NCI-H187 (cell line): ENCODE measurements around the gene ANO10.

ENCODE experiments used
- DNase-seq, 2 experiments: peaks; one replicate each; lab custom pipeline; 2025; lab: John Stamatoyannopoulos, UW

ANO10 gene

DNA sequence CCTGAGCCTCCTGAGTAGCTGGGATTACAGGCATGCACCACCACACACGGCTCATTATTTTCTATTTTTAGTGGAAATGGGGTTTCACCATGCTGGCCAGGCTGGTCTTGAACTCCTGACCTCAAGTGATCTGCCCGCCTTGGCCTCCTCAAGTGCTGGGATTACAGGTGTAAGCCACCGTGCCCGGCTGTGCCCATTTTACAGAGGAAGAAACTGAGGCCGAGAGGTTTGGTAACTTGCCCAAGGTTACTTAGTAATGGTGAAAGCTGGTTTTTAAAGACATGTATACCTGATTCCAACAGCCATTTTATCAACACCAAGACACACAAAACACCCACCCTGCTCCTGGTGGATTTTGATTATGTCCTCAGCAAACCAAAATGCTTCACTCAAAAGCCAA is 206.7 kb downstream of the ANO10 start:
- no peak for DNase-seq

DNA sequence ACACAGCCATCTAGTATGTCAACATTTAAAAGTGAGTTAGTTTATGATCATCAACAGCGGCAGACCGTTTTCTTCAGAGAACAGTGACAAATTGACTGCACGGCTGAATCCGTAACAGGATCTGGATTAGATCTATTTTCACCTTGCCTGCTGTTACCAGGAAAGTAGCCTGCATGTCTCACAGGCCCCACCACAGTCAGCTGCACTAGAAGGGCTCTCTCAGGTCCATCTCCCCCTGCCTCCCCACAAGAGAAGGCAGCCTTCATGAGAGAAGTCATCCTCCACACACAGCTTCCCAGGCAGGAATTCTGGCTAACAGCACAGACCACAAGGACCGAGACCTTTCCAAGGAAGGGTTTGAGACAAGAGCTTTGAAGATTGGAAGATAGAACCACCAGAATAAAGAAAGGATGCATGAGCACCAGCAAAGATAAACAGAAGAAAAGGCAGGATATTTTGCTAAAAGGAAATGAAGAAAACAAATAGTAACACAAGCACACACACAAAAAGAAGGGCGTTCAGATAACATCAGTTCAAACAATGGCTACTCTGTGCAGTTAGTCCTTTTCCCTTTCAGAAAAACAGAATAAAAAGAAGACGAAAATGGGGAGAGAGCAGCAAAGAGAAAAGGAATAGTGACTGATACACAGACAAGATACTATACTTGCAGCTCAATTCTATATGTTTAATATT is 208.0 kb downstream of the ANO10 start:
- no peak for DNase-seq

DNA sequence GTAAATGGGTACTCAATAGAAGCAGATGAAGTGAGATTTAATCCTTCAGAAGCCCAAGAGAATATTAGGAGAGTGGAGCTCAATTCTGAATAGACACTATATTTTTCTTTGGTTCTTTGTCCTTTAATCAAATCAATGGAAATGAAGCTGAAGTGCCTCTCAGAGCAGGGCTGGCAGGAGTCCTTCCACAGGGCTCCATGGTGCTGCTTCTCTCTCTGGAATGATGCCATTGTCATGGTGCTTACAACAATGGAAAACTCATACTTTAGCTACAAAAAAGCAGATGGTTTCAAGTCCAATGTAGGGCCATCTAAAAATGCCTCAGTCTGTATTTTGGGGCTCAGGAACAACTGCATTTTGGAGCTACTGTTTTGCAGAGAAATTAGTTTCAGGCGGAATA is 210.4 kb downstream of the ANO10 start:
- DNase-seq, result no peak

DNA sequence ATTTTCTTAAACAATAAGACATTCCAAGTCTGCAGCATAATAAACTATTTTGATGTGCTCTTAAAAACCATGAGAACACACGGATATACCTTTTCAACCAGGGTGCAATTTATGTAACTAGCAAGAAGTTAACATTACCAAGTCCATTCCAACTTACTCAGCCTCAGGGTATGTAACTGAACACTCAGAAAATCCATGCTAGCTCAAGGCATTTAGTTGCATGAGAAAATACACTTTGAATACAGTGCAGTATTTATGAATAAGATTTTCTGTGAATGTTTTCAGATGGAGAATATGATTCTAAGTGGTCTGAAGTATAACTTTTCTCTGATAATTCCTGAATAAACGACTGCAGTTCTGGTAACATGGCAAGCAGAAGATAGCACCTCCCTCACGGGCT is 211.2 kb downstream of the ANO10 start:
- DNase-seq, result no peak

DNA sequence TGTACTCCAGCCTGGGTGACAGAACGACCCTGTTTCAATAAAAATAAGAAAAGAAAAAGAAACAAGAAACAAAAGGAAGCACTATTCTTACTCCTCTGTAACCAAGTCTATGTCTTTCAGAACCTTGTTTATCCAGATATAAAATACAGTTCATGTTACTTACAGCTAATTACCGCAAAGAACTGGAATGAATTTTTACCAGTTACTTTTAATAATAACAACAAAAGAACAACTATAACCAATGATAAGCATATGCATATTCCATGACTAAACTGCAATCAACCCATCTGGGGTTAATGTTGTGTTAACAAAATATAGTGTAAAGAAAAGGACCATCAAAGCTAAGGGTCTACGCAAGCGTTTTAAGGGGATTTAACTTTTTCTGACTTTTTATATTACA is 212.3 kb downstream of the ANO10 start:
- DNase-seq, result no peak

DNA sequence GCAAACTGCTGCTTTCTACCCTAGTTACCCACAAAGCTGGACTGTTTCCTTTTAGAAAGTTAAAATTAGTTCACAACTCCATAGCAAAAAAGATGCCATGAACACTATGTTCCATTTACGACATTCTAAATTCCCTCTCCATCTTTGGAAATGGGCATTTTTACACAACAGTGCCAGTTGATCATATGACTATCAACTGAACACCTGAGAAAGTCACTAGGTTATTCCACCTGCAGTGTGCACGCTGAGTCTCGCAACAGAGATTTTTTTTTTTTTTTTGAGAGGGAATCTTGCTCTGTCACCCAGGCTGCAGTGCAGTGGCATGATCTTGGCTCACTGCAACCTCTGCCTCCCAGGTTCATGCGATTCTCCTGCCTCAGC is 215.2 kb downstream of the ANO10 start:
- no peak for DNase-seq

DNA sequence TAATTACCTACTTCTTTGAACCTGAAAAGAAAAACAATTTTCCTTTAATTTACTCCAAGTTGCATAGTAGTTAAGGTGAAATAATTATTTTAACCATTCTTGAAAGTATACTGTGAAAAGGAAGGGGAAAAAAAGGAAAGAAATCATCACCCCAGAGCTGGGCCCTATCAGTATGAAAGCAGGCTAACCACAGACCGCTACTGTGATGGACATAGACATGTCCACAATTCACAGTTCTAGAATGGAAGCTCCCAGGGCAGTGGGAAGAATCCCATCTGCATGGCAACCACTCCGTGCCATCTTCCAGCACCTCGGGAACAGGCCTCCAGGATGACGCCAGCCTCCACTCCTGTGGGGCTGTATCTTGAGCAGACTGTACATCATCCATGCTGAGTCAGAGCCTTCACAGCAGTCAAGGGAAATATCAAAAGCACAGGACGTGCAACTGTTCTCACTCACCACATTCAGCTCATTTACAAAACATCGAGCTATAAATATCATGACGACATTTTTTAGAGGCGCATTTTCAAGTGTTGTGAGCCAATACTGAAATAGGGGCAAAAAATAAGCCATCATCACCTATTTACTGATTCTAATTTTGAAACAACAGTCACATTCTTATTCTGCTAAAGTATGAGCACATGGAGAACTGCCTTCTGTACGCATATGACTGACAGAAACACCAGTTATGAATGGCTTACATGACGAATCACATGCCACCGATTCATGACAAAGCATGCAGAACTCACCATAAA is 215.7 kb downstream of the ANO10 start:
- no peak for DNase-seq

DNA sequence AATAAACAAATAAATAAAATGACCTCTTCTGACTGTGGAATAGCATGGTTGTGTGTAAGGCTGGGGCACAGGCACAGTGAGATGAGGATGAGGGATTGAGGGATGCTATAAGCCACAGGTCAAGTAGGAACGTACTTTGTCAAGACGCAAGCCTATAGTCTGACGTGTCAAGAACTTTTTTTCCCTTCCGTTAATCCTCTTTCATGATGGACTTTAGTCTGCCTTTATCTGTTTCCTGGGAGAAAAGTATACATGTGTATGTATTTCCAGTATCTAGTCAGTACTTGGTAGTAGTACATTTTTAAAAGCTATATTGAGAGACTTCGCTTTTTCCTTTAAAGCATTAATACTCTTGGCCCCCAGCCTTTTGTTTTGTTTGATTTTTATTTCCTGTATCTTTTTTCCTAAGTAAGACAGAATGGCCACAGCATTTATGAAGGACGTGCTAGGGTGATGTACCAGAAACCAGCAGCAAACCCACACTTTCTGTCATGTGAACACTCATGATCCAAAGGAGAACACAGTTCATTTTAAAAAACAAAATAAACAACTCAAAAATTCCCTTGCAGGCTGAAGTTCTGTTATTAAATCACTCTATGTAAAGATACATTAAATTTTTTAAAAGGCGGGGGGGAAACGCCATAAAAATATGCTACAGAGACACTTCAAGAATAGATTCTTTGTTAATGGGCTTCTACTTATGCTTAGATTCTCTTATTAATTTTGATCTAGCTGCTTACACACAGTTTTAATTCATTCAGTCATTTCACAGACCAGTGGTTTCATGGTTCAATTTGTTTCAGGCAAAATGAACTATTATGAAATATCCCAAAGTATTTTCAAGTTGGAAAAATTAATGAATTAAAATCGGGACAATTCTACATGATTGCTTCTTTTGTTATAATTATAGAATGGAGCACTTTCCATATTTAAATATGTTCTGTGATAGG is 220.8 kb downstream of the ANO10 start:
- DNase-seq, result no peak

DNA sequence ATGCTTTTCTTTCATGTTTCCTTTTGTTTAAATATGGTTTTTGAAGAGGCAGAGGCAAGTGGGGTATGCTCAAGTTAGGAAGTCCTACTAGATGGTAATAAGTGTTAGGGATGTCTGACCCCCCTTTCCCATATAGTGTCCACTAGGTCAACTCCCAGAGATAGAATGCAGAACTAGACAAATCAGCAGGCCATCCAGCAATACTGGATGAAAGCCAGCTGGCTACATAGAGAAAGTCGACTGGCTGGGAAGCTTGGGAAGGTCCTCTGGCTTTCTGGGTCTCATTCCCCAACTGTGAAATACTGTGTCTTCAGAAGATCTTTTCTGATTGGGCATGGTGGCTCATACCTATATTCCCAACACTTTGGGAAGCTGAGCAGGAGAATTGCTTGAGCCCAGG is 221.6 kb downstream of the ANO10 start:
- DNase-seq, result no peak

DNA sequence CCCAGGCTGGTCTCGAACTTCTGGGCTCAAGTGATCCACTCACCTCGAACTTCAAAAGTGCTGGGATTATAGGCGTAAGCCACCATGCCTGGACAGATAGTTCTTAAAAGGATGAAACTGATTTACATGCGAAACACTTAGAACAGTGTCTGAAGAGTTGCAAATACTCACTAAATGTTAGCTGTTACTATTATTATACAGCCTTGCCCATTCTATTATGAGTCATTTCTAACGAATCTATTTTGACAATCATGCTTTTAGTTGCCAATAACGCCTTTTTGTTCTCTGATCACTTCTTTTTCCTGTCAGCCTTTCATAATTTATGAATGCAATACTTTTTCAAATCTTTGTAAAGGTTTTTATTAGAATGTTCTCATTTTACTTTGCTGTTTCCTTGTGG is 222.8 kb downstream of the ANO10 start:
- no peak for DNase-seq

DNA sequence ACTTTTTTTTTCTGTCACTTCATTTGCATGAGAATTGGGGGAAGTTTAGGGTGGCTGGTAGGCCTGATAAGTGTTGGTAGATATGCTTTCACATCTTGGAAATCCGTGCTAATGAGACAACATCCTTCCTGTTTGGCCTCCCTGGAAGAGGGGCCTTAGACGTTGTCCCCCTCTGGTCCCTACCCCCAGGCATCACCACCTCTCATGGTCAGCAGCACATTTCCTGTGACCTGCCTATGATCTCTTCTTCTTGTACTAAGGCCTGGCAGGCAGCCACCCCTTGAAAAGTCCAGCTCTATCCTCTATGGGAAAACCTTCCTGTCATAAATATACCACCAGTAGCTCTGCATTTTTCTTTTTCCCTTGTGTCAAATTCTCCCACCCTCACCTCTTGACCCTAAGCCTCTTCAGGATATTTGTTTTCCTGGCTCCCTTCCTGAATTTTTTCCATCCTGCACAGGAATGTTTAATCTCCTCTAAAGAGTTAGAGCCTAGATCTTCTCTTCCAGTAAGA is 227.7 kb downstream of the ANO10 start:
- no peak for DNase-seq

DNA sequence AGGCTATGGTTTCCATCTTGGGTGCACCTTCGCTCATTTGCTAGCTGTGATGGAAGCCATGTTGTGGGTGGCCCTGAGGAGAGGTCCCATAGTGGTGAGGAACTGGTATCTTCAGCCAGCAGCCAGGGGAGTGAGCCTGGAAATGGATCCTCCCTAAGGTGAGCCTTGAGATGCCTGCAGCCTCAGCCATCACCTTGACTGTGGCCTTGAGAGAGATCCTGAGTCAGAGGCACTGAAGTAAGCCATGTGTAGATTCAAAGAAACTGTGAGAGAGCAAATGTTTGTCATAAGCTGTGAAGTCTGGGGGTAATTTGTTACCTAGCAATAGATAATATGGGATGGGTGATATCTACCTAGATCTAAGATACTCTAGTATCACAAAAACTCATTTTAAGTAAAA is 230.2 kb downstream of the ANO10 start:
- no peak for DNase-seq

DNA sequence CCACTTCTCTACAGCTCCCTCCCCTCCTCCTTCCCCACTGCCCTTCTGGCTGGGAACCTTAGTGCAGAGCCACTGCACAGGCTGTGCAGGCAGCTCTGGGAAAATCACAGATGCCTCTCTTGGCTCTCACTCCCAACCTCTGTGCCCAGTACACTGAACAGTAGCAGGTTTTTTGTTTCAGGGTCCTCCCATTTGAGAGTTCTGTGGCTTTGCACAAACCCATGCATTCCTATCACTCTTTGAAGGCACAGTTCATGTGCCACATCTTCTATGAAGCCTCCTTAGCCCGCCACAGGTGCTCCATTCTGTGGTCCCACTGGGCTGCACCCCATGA is 231.6 kb downstream of the ANO10 start:
- DNase-seq, result no peak

DNA sequence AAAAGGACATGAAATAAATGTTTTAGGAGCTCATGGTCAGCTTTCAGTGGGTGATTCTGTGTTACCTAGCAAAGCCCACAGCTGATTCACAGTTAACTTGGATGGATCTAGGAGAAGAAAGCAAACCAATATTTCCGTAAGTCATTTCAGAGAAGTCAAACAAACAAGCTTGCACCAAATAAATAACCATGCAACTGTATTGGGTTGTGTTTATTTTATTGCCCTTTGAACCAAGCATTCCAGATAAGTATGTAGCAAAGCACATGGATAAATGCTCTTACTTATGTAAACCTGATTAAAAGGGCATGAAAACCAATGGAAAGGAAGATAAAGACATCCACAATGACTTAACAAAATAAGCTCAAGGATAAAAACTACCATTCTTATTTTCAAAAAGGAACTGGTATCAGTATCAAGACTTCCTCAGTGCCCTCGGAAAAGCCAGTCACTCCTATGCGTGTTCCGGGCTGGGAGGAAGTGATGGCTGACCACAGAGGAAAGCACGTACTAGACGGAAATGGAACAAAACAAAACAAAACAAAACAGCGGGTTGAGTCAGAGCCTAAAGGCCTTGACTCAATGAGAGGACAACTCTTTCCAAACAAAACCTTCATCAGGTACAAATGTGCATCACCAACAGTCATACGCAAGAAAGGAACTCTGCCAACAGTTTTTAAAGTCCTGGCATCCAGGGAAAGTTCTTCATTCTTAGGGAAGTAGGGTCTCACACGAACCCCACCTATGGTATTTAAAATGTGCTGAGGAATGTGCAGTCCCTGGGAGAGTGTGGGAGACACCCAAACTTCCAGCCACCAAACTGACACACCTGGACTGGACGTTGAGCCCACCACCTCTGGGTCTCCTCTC is 232.2 kb downstream of the ANO10 start:
- DNase-seq, result no peak

DNA sequence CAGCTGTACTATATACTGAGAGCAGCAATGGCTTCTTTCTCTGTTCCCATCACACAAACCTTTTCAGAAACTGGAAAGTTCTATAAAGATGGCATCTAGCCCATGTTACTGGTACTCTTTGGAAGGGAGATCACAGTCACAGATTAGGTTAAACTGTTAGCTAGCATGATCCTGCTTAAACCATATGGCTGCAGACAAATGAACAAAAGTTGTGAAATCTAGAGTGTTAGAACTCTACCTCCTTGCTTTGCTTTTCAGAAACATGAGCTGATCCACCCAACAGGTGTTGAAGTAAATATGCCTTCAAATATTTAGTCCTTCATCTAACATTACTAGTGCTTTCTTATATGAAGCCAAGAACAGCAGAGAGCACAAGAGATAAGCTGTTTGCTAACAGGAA is 232.9 kb downstream of the ANO10 start:
- DNase-seq, result no peak

DNA sequence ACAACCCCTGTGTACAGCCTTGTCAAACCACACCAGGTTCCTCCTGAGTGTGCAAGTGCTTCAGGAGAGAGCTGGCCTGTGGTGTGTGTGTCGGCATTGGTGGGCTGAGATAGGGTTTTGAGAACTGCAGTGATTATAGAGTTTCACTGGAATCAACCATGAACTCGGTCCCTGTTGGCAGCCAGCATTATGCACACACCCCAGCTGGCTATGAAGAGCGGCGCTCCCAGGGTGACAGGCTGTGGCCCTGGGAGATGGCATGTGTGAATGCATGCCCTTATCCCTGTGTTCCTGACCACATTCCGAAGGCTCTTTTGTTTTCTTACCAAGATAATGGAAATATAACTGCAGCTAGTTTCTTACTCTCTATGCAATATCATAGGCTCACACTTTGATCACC is 233.6 kb downstream of the ANO10 start:
- no peak for DNase-seq

DNA sequence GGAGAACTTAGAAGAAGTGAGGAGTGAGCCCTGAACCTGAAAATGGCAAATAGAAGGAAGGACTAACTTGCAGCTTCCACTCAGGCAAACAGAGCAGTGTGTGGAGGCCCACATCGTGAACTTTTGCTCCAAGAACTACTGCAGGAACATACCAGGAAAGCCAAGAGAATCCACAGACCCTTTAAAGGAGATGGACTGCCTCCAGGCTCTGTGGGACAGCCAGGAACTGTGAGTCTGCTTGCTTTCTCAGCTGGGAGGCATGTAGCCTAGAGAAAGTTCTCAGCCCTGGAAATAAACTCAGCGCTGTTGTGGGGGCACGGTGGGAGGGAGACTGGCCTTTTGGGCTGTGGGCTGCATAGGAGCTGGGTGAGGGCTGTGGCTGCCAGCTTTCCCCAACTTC is 242.5 kb downstream of the ANO10 start:
- no peak for DNase-seq

DNA sequence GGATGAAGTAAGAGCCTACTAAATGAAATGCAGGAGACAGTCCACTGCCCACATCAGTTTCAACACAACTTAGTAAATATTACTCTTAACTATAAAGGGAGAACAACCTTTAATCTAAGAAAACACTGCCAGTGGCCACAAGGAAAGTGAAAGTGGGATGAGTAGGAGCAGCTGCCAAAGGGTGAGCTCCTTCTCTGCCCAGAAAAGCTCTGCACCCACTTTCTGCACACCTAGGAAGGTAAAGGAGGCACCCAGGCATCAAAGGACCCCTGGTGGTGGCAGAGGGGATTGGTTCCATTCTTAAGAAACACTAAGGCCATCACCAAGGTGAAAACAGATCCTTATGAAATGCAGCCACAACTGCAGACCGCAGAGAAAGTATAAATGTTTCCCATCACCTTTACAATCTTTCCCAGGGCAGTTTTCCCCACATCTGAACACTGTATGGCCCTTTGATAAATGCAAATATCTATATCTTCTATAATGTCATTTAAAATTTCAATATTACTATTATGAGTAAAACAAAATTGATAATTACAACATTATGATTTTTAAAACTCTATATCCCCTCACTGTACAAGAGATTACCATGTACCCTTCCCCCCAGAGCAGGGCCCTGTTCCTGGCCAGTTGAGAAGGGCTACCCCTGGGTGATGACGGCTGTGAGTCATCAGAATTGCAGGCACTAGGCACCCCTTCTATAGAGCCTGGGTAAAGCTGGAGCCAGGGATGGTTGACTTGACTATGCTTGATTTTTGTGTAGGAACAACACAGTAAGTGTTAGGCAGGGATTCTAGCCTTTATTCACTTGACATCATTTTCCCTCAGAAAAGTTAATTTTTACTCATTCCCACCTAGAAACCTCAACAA is 243.5 kb downstream of the ANO10 start:
- DNase-seq, result no peak

DNA sequence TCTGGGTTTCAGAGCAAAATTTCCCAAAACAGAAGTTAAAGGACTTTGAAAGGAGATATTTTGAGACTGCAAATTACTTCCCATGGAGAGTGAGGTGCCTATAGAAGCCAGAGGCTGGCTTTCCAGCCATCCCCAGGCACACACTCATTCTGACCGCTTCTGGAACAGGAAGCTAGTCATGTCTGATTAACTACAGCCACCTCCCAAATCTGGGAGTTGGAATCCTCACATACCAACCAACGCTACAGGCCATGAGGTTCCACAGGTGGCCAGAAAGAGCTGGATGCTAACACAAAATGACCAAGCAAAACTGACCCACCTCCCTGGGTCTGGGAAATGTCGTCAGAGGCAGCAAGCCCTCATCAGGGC is 248.3 kb downstream of the ANO10 start:
- DNase-seq, result no peak

DNA sequence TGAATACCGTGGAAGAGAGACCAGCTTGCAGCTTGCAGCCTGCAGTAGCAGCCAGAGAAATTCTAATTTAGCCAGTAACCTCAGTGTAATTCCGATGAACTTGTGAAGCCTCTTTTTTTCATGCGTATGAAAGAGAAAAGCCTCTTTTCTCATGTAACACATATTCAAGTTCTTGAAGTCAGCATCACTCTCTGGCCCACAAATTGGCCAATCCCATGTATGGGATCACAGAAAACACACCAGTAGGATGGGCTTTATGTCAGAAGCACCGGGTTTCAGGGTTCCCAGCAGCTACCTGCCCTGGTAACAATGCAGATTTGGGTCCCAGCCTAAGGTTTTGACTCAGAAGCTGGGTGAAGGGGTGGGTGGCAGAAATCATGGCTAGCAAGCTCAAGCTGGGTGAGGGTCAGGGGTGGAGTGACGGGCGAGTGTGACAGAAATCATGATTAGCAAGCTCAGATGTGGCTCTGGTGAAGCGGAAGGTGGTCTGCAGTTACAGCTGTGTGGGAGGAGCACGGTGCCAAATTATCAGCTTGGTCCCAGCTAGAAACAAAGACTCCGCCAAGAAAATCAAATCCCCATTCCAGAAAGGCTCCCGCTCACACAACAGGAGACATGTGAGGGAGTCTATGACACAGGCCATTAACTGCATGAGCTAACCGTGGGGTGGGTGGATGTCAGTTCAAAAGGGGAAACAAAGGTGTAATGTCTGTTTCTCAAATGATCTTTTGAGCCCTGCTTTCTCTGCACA is 248.8 kb downstream of the ANO10 start:
- no peak for DNase-seq
